Ramos (cell line): ENCODE results near the gene CHMP6.

Experiments used
- in situ Hi-C: fragments of 300-500 bp; cut with MboI; formaldehyde crosslinking; loops from one replicate; pipeline ENCODE4 v1.14.3; 2022; ENCODE audit warnings: low sequenced_read_pairs; ENCODE audit not compliant: unreplicated experiment

CHMP6 gene

GRCh38 chr17:81037026-81037797 lies 45.6 kb downstream of the CHMP6 start:
- in situ Hi-C loops = no loop called here

DNA sequence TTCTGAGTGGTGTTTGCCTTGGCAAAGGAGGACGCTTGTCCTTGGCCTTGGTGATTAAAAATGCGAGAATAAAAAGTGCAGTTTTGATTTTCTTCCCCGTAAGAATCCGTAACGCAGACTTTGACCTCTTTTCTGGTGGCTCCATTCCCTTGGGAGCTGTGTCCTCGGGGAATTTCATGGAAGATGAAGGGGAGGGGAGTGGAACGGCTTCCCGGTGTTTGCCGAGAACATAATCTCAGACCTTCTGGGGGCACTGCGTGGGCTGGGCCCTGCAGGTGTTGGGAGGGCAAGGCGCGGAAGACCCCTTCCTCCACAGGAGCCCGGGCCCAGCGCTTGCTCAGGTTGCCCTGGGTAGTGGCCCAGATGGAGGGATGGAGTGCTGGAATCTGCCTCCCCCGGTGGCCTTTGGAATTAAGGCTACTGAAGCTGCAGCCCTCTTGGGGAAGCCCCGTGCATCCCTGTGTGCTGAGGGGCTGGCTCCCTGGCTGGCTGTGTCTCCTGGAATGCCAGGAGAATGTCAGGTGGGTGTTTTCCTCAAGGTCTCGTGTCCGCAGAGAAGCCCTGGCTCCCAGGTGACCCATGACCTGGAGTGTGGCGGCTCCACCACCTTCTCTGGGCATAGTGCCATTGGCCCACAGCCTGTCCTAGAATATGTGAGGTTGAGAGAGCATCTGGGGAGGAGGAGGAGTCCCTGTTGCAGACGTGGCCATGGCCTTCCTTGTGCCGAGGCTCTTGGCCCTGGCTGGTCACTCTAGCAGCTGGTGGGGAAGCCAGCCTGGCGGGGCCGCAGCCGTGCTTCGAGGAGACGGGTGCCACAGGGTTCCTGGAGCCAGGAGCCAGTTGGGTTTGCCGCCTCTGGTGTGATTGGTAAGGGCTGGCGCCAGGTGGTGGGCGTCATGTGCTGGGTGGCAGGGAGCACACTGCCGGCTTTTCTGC lies 46.4 kb downstream of the CHMP6 start:
- in situ Hi-C loops = no loop called here

DNA sequence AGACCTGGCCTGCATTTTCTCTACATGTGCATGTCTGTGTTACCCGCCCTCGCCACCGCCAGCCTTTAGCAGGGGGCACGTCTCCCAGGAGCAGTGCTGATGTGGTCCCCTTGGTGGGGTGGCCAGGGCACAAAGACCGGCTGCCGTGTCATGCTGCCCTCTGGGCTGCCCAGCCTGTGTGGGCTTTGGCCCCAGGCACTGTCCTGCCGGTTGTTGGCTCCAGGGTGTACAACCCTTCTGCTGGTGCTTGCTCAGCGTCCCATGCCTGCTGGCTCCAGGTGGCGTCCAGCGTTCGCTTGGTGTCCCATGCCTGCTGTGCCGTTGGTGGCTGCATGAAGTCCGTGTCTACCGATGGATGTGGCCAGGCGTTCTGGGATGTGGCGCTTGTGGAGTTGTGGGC lies 47.5 kb downstream of the CHMP6 start:
- in situ Hi-C loops = no loop called here

DNA sequence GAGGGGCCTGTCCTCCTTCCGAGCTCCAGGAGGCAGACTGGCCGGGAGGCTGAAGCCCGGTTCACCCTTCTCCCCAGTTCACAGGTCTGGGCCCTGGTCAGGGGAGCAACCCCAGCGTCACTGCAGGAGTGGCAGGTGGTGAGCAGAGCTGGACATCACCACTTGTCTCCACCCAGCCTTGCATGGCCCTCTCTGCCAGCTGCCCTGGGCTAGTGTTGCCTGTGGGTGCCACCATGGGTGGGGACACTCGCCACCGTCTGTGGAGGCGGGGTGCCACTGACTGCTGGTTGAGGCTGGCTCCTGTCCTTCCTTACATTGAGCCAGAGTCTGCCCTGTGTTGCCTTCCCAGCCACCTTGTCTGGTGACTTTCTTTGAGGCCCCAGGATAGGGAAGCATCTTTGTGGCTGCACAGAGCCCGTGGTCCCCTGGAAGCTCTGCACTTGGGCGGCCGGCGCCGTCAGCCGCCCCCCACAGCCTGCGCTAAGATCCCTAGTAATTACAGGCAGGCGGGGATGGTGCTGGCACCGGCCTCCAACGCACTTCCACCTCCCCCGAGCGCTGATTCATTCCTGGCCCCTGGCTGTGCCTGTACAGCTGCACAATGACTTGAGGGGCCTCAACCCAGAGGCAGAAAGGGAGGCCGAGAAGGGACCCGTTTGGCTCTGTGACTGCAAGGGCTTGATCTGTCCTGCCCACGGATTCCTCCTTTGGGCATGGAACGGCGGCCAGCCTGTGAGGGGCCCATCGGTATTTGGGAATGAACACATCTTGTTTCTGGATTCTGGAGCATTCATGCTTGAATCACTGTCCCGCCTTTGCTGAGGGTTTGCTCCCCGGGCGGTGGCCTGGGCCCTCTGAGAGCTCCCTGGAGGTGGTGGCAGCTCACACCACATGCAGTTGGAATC lies 48.5 kb downstream of the CHMP6 start:
- in situ Hi-C loops = no loop called here

DNA sequence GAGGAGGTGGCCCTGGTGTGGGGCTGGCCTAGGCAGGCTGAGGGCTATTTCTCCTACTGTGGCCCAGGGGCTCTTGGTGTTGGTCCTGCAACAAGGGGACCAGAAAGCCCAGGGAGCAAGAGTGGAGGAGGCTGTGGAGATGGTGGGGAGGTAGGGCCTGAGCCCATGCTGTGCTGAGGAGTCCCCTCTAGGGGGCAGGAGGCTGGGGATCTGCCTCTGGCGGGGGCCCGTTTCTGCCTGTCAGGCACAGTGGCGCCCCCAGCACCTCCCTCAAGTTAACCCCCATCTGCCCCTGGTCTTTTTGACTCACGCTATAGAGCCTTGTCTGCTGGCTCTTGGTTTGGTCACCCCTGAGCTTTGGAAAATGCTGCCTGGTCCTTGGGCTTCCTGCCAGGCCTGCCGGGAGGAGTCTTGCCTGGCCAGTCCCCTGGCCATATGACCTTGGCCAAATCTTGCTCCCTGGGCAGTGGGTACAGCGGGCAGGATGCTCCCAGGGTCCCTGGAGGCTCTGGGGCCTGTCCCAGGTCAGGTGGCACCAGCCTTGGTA lies 49.2 kb downstream of the CHMP6 start:
- in situ Hi-C loops = no loop called here

GRCh38 chr17:81042606-81043005 lies 51.0 kb downstream of the CHMP6 start:
- in situ Hi-C loops = no loop called here

GRCh38 chr17:81043319-81043724 lies 51.7 kb downstream of the CHMP6 start:
- in situ Hi-C loops = no loop called here

- in situ Hi-C loops = no loop called here
Measured at GRCh38 chr17:81043725-81044427, 52.2 kb downstream of the CHMP6 start.

GRCh38 chr17:81044428-81044763 lies 52.8 kb downstream of the CHMP6 start:
- in situ Hi-C loops = no loop called here

GRCh38 chr17:81044764-81045589 lies 53.3 kb downstream of the CHMP6 start:
- in situ Hi-C loops = no loop called here

DNA sequence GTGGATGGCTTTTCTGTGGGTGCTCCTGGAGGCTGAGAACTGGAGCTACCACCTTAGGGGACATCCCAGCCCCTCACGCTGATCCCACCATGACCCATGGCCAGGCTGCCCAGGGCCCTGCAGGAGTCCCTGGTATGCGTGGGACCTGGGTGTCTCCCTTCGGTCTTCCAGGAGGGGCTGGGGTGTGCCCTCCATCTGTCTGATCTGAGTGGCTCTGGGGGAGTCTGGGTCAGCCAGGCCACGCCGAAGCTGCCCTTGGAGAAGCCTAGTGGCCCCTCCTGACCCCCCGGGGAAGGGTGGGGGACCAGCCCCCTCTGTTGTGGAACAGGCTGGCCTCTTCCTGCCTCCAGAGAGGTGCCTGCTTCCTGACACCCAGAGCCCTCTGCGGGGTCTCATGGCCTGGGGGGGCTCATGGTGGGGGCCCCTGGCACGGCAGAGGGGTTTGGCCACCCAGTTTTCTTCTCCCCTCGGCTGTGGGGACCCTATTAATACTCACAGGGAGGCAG lies 54.0 kb downstream of the CHMP6 start:
- in situ Hi-C loops = no loop called here

DNA sequence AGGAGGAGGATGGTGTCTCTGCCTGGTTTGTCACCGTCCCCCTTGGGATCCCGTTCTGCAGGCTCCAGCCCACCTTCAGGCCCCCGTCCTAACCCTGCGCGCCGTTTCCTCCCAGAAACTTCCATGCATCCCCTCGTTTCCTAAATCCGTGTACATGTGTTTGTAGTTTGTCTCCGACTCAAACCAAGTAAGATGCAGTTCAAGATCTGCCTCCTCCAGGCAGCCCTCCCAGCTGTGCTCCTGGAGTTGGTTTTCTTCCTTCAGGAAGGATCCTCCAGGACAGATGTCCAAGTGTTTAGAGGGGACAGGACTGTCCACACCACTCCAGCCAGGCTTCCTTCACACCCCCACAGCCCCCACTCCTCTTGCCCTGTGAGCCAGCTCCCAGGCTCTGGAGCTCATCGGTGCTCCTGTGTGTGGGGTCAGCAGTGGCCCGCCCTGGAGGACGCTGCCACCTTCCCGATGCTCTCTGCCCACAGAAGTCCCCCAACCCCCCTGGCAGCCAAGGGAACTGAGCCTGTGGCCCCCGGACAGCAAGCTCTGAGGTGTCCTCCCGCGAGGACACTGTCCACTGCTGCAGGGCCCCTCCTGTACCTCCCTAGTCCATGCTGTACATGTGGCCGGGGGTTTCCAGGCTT lies 54.6 kb downstream of the CHMP6 start:
- in situ Hi-C loops = no loop called here

- in situ Hi-C loops = no loop called here
Measured at GRCh38 chr17:81046770-81047359, 55.2 kb downstream of the CHMP6 start.

- in situ Hi-C loops = no loop called here
Measured at GRCh38 chr17:81048827-81049371, 57.3 kb downstream of the CHMP6 start.

DNA sequence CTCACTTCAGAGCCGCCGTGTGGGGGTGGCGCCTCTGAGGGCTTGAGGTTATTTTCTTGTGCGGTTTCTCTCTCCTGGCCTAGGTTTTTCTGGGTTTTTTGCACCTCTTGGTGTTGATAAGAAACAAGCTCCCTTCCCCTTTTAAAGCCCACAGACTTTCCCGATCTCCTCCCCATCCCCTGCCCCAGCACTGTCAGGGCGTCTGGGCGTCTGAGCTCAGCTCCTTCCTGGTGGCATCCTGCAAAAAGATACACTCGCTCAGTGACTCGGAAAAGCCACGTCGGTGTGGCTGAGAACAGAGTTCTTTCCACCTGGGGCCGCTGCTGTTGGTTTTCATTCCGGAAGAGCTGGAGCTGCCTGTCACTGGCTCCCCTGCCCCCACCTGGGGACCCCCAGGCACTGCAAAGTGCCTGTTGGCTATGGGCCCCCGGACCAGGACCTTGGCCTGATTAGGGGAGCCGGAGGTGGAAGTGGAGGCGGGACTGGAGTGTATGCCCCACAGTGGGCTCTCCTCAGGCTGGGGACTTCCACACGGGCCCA lies 57.8 kb downstream of the CHMP6 start:
- in situ Hi-C loops = no loop called here
